Measurements from ENCODE around the gene NUDT1. TPM values are rescaled to one million over a fixed set of nuclear protein-coding genes. Genes with fewer than 3 reads are reported as not detected.
A peak's percentile ranks its signal among the peaks of the same experiment; 100 is the strongest.

Gene NUDT1
- total and polyA plus RNA-seq, 2 experiments from 2014 or later: 33.0 to 33.8 TPM

GRCh38 chr7:2230882-2231281 lies 11.1 kb upstream of the NUDT1 start:
- DNase-seq (ENCODE audit: low read depth in 1 of 2, low spot score in 1 of 2): no peak
- TF ChIP-seq CTCF (IDR thresholded peaks at IDR 0.05; ENCODE audit: low read depth, low read length): no peak
- Histone ChIP-seq H3K9me3 (ENCODE audit: low read depth) (no peaks in the 10 kb centered on the region), H3K27me3 (no peaks in the 10 kb centered on the region), H3K27ac (no peak overlapping the region), H3K36me3 (peaks cover 17% of the 10 kb centered on the region), H3K4me1 (ENCODE audit: low read depth) (peaks cover 8% of the 10 kb centered on the region), H3K4me3 (no peak overlapping the region)

- TF ChIP-seq CTCF (IDR thresholded peaks at IDR 0.05; ENCODE audit: low read depth, low read length): no peak
- peak overlapping the region; percentile 79 for H3K4me3 ChIP-seq
- H3K4me1 ChIP-seq (ENCODE audit: low read depth): peaks cover 8% of the 10 kb centered on the region
- no peaks in the 10 kb centered on the region for H3K27me3 ChIP-seq
- peaks cover 13% of the 10 kb centered on the region for H3K36me3 ChIP-seq
- H3K9me3 ChIP-seq (ENCODE audit: low read depth): no peaks in the 10 kb centered on the region
- peak overlapping the region; percentile 81 for H3K27ac ChIP-seq
- peak in 1 of 2 donors; percentile 57 for DNase-seq (ENCODE audit: low read depth in 1 of 2, low spot score in 1 of 2)
Observed at GRCh38 chr7:2231992-2232765, 9.8 kb upstream of the NUDT1 start.

GRCh38 chr7:2232766-2233520 lies 9.1 kb upstream of the NUDT1 start, which contains the start of gene MAD1L1:
Gene MAD1L1 (minus strand): TSS chr7:2232945. CDS start chr7:2230133, 2,812 bp downstream.
- Histone ChIP-seq H3K4me3 (peak within 1 kb of the TSS; percentile 79), H3K36me3 (peaks cover 13% of the 10 kb centered on the region), H3K9me3 (ENCODE audit: low read depth) (no peaks in the 10 kb centered on the region), H3K27ac (peak within 1 kb of the TSS; percentile 81), H3K4me1 (ENCODE audit: low read depth) (peaks cover 8% of the 10 kb centered on the region), H3K27me3 (no peaks in the 10 kb centered on the region)
- TF ChIP-seq CTCF (IDR thresholded peaks at IDR 0.05; ENCODE audit: low read depth, low read length): no peak
- DNase-seq (ENCODE audit: low read depth in 1 of 2, low spot score in 1 of 2): peak; percentile 94 to 95

GRCh38 chr7:2233926-2234325 lies 8.1 kb upstream of the NUDT1 start:
- H3K9me3 ChIP-seq (ENCODE audit: low read depth): no peaks in the 10 kb centered on the region
- DNase-seq (ENCODE audit: low read depth in 1 of 2, low spot score in 1 of 2): no peak
- H3K4me1 ChIP-seq (ENCODE audit: low read depth): peaks cover 8% of the 10 kb centered on the region
- no peak overlapping the region for H3K4me3 ChIP-seq
- TF ChIP-seq CTCF (IDR thresholded peaks at IDR 0.05; ENCODE audit: low read depth, low read length): no peak
- H3K36me3 ChIP-seq: peaks cover 21% of the 10 kb centered on the region
- no peak overlapping the region for H3K27ac ChIP-seq
- no peaks in the 10 kb centered on the region for H3K27me3 ChIP-seq

- Histone ChIP-seq H3K27ac (no peak overlapping the region), H3K27me3 (no peaks in the 10 kb centered on the region), H3K9me3 (ENCODE audit: low read depth) (no peaks in the 10 kb centered on the region), H3K4me3 (no peak overlapping the region), H3K4me1 (ENCODE audit: low read depth) (peaks cover 4% of the 10 kb centered on the region), H3K36me3 (peaks cover 19% of the 10 kb centered on the region)
- DNase-seq (ENCODE audit: low read depth in 1 of 2, low spot score in 1 of 2): no peak
- no peak for TF ChIP-seq CTCF (IDR thresholded peaks at IDR 0.05; ENCODE audit: low read depth, low read length)
Observed at GRCh38 chr7:2237109-2237602, 4.9 kb upstream of the NUDT1 start.
